Measurements from ENCODE around the gene MYO18A.
"Not testable (repeated sequence)": the region's sequence is repeated elsewhere in the genome, so short reads cannot be mapped to it uniquely, and the experiment has no call there.

The MYO18A gene

GRCh38 chr17:29180034-29180787 lies at the start of gene MYO18A:
Gene MYO18A, minus strand, starts transcription at chr17:29180398. Its CDS starts 13,458 bp downstream, at chr17:29166940.
- DNase-seq: peak; percentile 42

- DNase-seq: no peak
Observed at GRCh38 chr17:29225396-29225795, 45.2 kb upstream of the MYO18A start.

GRCh38 chr17:29221338-29221737 lies 41.1 kb upstream of the MYO18A start:
- not testable (repeated sequence) for DNase-seq

- peak; percentile 19 for DNase-seq
Observed at GRCh38 chr17:29219378-29220047, 39.3 kb upstream of the MYO18A start.

- no peak for DNase-seq
Observed at GRCh38 chr17:29216856-29217255, 36.7 kb upstream of the MYO18A start.

- no peak for DNase-seq
Observed at GRCh38 chr17:29216181-29216580, 36.0 kb upstream of the MYO18A start.

- no peak for DNase-seq
Observed at GRCh38 chr17:29215717-29216116, 35.5 kb upstream of the MYO18A start.

- no peak for DNase-seq
Observed at GRCh38 chr17:29215174-29215573, 35.0 kb upstream of the MYO18A start.

GRCh38 chr17:29214215-29215146 lies 34.3 kb upstream of the MYO18A start:
- no peak for DNase-seq

- DNase-seq: no peak
Observed at GRCh38 chr17:29212681-29213121, 32.5 kb upstream of the MYO18A start.

- DNase-seq: no peak
Observed at GRCh38 chr17:29212094-29212631, 32.0 kb upstream of the MYO18A start.

- DNase-seq: no peak
Observed at GRCh38 chr17:29210879-29211278, 30.7 kb upstream of the MYO18A start.

GRCh38 chr17:29209073-29209472 lies 28.9 kb upstream of the MYO18A start:
- DNase-seq: no peak

- no peak for DNase-seq
Observed at GRCh38 chr17:29207975-29208374, 27.8 kb upstream of the MYO18A start.

- DNase-seq: no peak
Observed at GRCh38 chr17:29205047-29205446, 24.8 kb upstream of the MYO18A start.

GRCh38 chr17:29204068-29204804 lies 24.0 kb upstream of the MYO18A start:
- not testable (repeated sequence) for DNase-seq

- no peak for DNase-seq
Observed at GRCh38 chr17:29197516-29198272, 17.5 kb upstream of the MYO18A start.

GRCh38 chr17:29196769-29197515 lies 16.7 kb upstream of the MYO18A start:
- no peak for DNase-seq

GRCh38 chr17:29195465-29196081 lies 15.4 kb upstream of the MYO18A start:
- DNase-seq: no peak

- no peak for DNase-seq
Observed at GRCh38 chr17:29194669-29195068, 14.5 kb upstream of the MYO18A start.
